ENCODE results near the gene PXN.
"Not testable (repeated sequence)": the region's sequence is repeated elsewhere in the genome, so short reads cannot be mapped to it uniquely, and the experiment has no call there.

PXN gene

GRCh38 chr12:120262852-120263747 is 2.4 kb downstream of the PXN start:
- DNase-seq (ENCODE audit: low read depth): no peak

DNA sequence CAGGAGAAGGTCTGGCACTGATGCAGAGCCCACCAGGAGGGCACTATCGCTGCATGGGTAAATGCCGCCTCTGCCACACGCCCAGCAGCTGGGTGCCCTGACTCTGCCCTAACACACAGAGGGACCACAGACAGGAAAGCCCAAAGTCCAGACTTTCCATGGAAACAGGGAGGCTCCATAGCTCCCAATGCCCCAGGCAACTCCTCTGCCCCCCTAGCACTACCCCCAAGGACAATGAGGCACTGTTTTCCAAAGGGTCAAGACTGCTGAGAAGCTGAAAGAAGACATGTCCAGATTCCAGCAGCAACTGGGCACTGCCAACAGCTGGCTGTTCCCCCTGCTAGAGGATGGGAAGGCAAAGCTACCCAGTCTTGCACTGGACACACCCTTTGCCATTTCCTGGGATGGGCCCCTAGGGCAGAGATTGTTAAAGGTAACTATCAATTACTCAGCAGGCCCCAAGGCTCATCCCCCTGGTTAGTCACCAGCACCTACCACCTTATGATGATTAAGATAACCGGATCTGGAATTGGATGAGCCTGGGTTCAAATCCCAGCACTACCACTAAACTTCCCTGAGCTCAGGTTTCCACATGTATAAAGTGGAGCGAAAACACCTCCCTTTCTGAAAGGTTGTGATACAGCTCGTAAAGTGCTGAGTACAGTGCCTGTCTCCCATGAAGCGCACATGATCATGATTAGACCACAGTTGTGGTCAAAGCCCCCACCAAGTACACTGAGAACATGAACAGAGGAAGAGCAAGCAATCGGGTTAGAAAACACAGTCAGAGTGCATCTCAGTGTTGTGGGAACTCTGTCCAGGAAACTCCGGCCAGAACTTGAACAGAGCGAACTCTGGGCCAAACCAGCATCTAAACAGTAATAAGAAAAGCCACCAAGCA is 3.3 kb downstream of the PXN start:
- DNase-seq (ENCODE audit: low read depth): no peak

- DNase-seq (ENCODE audit: low read depth): no peak
Measured at GRCh38 chr12:120260607-120261006, 4.9 kb downstream of the PXN start.

DNA sequence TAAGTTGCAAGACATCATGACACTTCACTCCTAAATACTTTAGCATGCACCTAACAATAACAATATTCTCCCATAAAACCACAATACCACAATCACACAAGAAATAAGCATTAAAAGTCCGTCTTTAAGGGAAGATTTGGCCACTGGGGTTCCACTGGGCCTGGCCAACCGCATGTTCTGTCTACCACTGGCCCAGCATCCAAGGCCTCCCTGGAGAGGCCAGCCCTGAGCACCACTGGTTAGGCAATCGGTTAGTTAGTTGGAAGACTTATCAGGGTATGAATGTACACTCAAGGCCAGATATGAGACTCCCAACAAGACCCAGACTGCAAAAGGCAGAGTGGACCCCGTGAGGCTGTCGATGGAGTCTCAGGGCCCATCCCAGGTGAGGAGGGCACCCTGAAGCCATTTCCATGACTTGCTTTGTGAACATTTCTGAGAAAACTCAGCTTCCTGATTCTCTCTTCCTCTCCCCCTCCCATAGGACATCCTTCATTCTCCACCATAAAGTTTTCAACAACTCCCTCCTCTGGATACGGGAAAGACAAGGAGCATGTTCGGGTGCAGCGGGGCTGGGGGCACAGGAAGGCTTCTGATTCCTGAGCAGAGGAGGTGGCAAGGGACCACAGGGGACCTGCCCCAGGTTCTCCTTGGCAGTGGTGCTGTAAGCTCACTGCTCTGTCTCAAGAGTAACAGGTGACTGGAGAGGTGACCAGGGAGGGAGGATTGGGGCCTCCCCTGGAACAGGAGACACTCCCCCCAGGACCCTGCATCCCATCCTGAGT is 5.9 kb downstream of the PXN start:
- no peak for DNase-seq (ENCODE audit: low read depth)

GRCh38 chr12:120258323-120258896 is 7.1 kb downstream of the PXN start:
- no peak for DNase-seq (ENCODE audit: low read depth)

DNA sequence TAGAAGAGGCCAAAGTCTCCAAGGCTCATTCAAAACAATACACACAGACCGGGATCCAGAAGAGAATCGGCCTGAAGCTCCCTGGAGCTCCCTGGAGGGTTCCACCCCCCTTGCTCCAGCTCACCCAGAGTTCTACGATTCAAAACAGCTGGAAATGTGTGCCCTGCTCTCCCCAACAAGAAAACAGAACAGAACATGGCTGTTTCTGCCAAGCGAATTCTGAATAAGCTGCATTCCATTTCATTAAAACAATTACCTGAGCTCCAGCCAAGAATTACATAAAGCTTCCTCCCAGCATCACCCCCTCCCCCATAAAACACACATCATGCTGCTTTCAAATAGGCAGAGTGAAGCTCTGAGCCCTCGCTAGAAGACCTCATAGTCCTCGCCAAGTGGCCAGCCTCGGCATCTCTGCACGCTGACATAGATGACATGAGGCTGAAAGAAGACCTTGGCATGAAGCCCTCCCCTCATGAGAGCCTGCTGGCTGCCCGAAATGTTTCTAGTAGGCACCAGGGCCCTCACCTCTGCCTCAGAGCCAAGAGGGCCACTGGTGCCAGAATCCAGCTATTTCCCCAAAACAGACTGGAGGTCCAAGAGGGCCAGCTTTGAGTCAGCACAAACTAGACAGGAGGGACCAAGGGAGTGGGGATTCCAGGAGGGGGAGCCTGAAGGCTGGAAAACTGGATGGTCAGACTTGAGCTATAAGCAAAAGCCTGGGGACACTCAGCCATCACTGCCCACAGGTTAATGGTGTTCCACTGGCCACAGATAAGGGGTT is 8.3 kb downstream of the PXN start:
- no peak for DNase-seq (ENCODE audit: low read depth)

DNA sequence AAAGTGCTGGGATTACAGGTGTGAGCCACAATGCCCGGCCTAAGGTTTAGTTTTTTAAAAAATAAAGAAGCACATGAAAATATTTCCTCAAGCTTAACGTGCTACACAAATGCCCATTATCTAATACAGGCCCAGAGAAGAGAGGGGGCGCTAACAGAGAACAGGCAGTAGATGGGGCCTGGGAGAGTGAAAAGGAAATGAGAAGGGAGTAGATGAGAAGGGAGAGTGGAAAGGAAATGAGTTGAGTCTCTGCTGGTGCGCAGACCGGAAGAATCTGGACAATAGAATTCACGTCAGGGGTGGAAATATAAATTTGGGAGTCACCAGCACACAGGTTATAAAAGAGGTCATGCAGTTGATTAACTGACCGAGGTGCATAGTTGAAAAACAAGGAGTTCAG is 10.7 kb downstream of the PXN start:
- no peak for DNase-seq (ENCODE audit: low read depth)

- not testable (repeated sequence) for DNase-seq (ENCODE audit: low read depth)
Measured at GRCh38 chr12:120253313-120253712, 12.2 kb downstream of the PXN start.

DNA sequence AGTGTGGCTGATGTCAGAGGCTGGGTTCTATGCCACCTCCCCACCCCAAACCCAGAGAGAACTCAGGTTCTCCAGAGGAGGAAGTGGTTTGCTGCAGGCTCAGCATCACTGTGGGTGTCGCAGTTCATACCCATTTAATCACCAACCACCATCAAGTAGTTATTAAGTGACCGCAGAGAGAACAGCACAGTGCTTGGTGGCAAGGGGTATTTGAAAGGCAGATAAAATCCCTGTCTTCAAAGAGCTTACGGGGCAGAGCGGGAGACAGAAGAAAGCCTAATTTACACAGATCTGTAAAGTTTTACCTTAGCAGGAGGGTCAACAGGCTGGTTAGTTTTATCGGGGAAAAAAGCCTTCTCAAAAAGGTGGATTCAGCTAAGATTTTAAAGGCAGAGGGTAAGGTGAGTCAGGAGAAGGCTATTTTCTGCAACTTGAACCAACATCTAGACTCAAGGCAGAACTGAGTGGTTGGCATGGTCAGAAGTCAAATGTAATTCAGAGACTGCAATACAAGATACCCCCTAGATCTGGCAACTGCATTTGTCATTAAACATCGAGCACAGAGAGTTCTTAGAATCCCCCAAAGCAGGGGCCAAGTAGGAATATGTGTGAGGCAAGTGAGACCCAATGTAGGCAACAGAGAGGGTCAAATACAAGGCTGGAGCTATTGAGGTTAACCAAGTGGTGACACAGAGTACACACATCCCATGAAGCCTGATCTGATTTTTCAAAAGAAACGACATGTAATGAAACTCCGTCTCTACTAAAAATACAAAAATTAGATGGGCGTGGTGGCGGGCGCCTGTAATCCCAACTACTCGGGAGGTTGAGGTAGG is 13.2 kb downstream of the PXN start:
- DNase-seq (ENCODE audit: low read depth): peak; percentile 64

DNA sequence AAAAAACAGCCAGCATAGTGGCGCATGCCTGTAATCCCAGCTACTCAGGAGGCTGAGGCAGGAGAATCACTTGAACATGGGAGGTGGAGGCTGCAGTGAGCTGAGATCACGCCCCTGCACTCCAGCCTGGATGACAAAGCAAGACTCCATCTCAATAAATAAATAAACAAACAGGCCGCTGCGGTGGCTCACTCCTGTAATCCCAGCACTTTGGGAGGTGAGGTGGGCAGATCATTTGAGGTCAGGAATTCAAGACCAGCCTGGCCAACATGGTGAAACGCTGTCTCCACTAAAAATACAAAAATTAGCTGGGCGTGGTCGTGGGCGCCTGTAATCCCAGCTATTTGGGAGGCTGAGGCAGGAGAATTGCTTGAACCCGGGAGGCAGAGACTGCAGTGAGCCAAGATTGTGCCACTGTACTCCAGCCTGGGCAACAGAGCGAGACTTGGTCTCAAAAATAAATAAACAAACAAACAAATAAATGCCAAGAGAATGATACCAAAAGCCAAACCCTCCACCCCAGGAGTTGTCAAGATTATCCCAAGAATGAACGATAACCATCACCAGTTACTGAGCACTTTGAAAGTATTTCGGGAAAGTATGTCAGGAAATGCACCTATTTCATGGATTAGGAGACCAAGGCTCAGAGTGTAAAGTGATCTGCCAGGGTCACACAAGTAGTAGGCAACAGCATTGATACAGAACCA is 14.0 kb downstream of the PXN start:
- not testable (repeated sequence) for DNase-seq (ENCODE audit: low read depth)

DNA sequence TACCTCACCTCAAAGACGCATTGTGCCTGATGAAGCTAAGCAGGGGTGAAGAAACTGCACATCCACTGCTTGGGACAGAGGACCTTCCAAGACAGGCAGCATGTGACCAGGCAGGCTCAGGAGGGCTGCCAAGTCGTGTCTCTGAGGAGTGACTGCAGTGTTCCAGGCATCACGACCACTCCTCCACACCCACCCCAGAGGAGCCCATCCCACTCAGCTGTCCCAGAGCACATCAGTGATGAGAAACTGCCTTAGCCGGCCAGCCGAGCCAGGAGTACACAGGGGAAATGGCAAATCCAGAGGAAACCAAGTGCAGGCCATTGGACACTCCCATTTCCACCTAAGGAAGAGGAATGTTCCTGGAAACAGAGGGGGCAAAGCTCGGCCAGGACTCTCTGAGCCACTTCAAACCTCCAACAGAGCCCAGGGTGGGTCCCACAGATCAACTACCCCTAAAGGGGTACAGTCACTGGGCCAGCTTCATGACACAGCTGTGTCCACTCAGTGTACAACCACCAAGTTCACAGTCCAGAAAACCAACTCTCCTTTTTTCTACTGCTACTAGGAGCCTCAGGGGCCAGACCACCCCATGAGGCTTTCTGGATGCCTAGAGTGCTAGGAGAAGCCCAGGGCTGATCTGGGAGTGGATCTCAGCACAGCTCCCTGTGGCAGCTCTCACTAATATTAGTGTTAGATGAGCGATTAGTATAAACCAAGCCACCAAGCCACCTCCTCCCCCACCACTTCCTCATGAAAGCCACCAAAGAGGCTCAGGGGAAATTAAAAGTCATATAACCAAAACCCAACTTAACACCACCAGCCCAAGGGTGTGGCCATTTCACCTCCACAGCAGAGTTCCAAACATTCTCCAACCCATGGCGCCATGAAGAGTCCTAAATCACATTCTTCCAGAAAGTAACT is 15.4 kb downstream of the PXN start:
- DNase-seq (ENCODE audit: low read depth): no peak

DNA sequence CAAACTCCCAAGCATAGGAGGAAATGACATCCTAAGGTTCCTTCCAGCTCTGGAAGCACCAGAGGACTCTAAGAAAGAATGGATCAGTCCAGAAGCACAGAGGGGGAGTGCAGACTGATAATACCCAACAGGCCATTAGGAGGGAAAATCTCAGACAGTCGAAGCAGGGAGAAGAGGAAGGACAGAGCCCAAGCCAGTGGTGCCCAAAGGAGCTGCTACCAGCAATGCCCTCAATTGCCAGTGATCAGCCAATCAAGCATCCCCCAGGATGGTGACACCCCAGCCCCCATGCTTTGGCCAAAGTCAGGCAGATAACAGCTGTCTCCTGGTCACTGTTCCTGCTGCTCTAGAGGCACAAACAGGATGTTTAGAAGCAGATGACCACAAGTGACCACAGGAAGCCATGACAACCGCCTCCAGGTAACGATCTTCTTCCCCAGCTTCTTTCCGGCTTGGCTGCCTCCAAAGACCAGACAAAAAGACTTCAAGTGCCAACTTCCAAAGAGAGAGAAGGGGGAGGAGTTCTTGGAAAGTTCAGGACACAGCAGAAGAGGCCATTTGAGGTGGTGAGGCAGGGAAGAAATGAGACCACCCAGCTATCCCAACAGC is 16.2 kb downstream of the PXN start:
- no peak for DNase-seq (ENCODE audit: low read depth)

DNA sequence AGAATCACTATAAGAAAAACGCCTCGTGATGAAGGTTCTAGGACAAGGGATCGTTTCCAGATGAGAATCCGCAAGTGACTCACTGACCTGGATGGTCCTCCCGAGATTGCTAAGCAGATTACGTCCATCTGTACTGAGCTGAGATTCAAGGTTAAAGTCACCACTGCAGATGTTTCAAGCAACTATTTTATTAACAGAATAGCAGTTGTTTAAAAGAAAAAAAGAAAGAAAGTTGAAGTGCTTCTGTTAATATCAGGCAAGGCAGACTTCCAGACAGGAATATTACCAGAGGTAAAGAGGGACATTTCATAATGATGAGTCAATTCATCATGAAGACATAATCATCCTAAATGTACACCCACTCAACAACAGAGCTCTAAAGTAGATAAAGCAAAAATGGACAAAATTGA is 17.9 kb downstream of the PXN start:
- no peak for DNase-seq (ENCODE audit: low read depth)

GRCh38 chr12:120247183-120247582 is 18.3 kb downstream of the PXN start:
- no peak for DNase-seq (ENCODE audit: low read depth)

GRCh38 chr12:120246705-120247104 is 18.8 kb downstream of the PXN start:
- not testable (repeated sequence) for DNase-seq (ENCODE audit: low read depth)

GRCh38 chr12:120242971-120243699 is 22.4 kb downstream of the PXN start:
- no peak for DNase-seq (ENCODE audit: low read depth)

DNA sequence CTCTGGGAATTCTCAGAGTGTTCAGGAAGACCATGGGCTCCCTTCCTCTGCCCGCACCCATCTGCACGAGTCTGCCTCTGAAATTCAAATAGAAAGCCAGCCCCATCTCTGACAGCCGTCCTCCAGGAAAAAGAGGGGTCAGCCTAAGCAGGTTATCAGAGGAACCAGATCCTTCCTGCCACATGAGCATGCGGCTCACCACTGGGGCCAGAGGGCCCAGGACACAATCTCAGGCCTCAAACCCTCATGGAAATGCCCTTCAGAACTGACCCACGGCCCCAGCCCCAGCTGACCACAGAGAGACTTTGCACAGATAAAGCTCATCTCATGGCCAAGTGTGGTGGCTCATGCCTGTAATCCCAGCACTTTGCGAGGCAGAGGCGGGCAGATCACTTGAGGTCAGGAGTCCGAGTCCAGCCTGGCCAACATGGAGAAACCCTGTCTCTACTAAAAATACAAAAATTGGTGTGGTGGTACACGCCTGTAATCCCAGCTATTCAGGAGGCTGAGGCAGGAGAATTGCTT is 23.2 kb downstream of the PXN start:
- no peak for DNase-seq (ENCODE audit: low read depth)

Data from stimulated activated CD8-positive, alpha-beta memory T cell treated with anti-CD3 and anti-CD28 coated beads, Interleukin-12 subunit alpha, Interleukin-12 subunit beta, amount 100 ng/mL, for 4 hours (primary cell).